ENCODE data around the gene SLIT3.

SLIT3 gene

DNA sequence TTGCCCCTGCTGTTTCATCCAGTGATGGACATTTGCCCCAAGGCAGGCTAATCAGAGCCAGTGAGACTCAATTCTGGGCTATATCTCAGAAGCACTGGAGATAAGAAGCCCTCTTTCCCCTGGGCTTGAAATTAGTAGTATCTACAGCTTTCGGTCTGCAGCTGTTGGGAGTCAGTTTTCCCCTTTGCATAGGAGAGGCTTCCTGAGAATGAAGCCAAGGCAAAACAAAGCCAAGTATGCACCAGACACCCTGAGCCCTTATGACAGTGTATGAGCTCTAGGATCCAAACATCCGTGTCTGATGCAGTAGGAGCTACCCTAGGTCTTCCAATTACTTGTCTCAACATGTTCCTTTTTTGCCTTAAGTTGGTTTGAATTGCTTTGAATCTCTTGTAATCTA lies 642.5 kb downstream of the SLIT3 start:
- DNase-seq (ENCODE audit: low read depth), result no peak
- no peak overlapping the region for H3K4me3 ChIP-seq (ENCODE audit: control insufficient read depth, low read depth, low read length)
- TF ChIP-seq, protein P1, sequence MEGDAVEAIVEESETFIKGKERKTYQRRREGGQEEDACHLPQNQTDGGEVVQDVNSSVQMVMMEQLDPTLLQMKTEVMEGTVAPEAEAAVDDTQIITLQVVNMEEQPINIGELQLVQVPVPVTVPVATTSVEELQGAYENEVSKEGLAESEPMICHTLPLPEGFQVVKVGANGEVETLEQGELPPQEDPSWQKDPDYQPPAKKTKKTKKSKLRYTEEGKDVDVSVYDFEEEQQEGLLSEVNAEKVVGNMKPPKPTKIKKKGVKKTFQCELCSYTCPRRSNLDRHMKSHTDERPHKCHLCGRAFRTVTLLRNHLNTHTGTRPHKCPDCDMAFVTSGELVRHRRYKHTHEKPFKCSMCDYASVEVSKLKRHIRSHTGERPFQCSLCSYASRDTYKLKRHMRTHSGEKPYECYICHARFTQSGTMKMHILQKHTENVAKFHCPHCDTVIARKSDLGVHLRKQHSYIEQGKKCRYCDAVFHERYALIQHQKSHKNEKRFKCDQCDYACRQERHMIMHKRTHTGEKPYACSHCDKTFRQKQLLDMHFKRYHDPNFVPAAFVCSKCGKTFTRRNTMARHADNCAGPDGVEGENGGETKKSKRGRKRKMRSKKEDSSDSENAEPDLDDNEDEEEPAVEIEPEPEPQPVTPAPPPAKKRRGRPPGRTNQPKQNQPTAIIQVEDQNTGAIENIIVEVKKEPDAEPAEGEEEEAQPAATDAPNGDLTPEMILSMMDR (conservative IDR thresholded peaks at IDR 0.05; ENCODE audit: control insufficient read depth, insufficient read depth, low read depth, low read length), result no peak

DNA sequence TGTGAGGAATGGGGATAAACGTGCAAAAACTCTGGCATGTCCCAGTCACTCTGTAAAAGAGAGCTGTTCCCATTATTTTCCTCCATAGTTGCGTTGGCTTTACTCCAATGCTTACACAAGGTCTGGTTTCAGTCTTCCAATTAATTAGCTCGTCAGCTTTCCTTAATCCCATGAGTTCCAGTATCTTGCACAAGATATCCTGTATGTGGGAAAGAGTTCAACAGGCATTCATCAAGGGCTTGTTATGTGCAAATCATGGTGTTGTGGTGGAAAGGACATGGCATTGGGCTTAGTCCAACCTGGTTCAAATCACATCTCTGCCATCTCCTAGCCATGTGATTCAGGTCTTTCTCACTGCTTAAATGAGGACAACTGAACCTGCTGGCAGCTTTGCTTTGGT lies 644.3 kb downstream of the SLIT3 start:
- TF ChIP-seq, protein P1 (conservative IDR thresholded peaks at IDR 0.05; ENCODE audit: control insufficient read depth, insufficient read depth, low read depth, low read length), result no peak
- no peak overlapping the region for H3K4me3 ChIP-seq (ENCODE audit: control insufficient read depth, low read depth, low read length)
- DNase-seq (ENCODE audit: low read depth), result peak; percentile 96

DNA sequence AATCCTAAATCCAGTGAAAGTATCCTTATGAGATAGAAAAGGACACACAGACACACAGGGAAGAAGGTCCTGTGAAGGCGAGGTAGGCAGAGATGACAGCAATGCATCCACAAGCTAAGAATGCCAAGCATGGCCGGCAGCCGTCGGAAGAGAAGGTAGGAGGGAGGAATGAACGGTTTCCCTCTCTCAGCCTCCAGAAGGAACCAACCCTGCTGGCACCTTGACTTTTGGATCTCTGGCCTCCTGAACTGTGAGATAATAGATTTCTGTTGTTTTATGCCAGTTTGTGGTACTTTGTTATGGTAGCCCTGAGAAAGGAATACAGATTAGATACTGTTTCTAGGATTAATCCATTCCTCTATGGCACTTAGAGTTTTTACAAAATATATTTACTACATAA lies 645.6 kb downstream of the SLIT3 start:
- DNase-seq (ENCODE audit: low read depth), result no peak
- TF ChIP-seq, protein P1 (conservative IDR thresholded peaks at IDR 0.05; ENCODE audit: control insufficient read depth, insufficient read depth, low read depth, low read length), result no peak
- no peak overlapping the region for H3K4me3 ChIP-seq (ENCODE audit: control insufficient read depth, low read depth, low read length)

DNA sequence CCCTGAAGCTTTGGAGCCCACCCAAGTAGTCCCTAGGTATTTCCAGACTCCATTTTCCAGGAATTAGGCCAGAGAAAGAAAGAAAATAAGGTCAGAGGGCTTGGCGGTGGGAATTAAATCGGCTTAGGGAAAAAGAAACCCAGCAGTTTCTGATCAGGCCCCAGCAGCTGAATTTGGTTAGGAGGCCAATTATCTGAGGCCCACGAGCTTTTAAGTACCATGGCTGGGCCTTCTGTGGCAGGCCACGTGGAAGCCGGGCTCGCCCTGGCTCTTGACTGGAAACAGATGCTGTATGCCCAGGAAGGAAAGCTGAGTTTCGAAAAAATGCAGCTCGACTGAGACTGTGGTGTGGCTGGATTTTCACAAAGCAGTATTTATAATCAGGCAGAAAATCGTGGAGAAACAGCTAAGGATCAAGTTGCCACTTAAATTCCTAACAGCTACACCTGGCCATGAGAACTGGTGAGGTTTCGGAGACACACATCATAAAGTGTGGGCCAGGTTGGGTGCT lies 646.7 kb downstream of the SLIT3 start:
- TF ChIP-seq, protein P1 (conservative IDR thresholded peaks at IDR 0.05; ENCODE audit: control insufficient read depth, insufficient read depth, low read depth, low read length), result no peak
- H3K4me3 ChIP-seq (ENCODE audit: control insufficient read depth, low read depth, low read length), result no peak overlapping the region
- peak; percentile 72 for DNase-seq (ENCODE audit: low read depth)

DNA sequence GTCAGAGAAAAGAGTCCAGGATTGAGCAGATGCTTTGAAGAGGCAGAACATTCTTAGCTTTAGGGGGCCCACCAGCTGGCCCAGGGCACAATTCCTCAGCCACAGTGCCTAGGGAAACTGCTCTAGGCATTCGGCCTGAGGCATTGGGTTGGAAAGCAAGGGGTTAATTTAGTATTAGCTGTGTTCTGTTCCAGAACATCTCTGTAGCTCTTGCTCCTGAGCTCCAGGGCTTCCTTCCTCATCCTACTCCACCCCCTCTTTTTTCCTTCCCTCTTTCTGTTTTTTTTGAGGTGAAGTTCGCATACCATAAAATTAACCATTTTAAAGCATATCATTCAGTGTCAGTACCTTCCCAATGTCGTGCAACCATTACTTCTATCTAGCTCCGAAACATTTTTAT lies 647.3 kb downstream of the SLIT3 start:
- no peak overlapping the region for H3K4me3 ChIP-seq (ENCODE audit: control insufficient read depth, low read depth, low read length)
- TF ChIP-seq, protein P1 (conservative IDR thresholded peaks at IDR 0.05; ENCODE audit: control insufficient read depth, insufficient read depth, low read depth, low read length), result no peak
- no peak for DNase-seq (ENCODE audit: low read depth)

DNA sequence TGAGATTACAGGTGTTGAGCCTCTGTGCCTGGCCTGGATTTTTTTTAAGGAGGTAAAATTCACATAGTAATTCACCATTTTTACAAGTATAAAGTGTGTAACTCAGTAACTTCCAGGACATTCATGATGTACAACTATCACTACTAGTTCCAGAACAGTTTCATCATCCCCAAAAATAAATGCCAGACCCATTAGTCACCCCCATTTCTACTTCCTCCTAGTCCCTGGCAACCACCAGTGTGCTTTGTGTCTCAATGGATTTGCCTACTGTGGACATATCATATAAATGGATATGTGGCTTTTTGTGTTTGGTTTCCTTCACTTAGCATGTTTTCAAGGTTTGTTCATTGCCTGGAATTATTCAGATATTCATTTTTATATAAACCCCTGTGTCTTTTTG lies 649.3 kb downstream of the SLIT3 start:
- no peak overlapping the region for H3K4me3 ChIP-seq (ENCODE audit: control insufficient read depth, low read depth, low read length)
- TF ChIP-seq, protein P1 (conservative IDR thresholded peaks at IDR 0.05; ENCODE audit: control insufficient read depth, insufficient read depth, low read depth, low read length), result no peak
- DNase-seq (ENCODE audit: low read depth), result peak; percentile 92

DNA sequence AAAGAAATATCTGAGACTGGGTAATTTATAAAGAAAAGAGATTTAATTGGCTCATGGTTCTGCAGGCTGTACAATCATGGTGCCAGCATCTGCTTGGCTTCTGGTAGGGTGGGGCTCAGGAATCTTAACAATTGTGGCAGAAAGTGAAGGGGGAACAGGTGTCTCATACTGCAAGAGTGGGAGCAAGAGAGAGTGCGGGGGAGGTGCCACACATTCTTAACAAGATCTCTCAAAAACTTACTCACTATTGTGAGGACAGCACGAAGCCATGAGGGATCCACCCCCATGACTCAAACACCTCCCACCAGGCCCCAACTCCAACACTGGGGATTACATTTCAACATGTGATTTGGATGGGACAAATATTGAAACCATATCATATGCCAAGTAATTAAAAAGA lies 651.6 kb downstream of the SLIT3 start:
- TF ChIP-seq, protein P1 (conservative IDR thresholded peaks at IDR 0.05; ENCODE audit: control insufficient read depth, insufficient read depth, low read depth, low read length), result no peak
- no peak overlapping the region for H3K4me3 ChIP-seq (ENCODE audit: control insufficient read depth, low read depth, low read length)
- peak; percentile 43 for DNase-seq (ENCODE audit: low read depth)
